NCI-H510A (cell line): ENCODE data around the gene SELENOV.

ENCODE experiments used
- DNase-seq: peaks from one replicate; lab custom pipeline; 2025; lab: John Stamatoyannopoulos, UW

The SELENOV gene

GRCh38 chr19:39520541-39521484, 5.9 kb downstream of the SELENOV start:
- no peak for DNase-seq

GRCh38 chr19:39524495-39524894, 9.6 kb downstream of the SELENOV start:
- no peak for DNase-seq

- no peak for DNase-seq
These were observed 10.3 kb downstream of the SELENOV start for GRCh38 chr19:39525205-39525604.

GRCh38 chr19:39531834-39532232, 16.9 kb downstream of the SELENOV start:
- no peak for DNase-seq

- DNase-seq = peak; percentile 82
These were observed 17.5 kb downstream of the SELENOV start, which contains the start of gene EID2B for GRCh38 chr19:39532233-39533002. TSS of gene EID2B (minus strand) at chr19:39532852. CDS start at chr19:39532802, 50 bp downstream.

- DNase-seq = no peak
These were observed 18.1 kb downstream of the SELENOV start for GRCh38 chr19:39533003-39533512.

GRCh38 chr19:39533791-39534190, 18.9 kb downstream of the SELENOV start:
- DNase-seq = no peak

- DNase-seq = no peak
These were observed 24.2 kb downstream of the SELENOV start for GRCh38 chr19:39539165-39539517.

- peak; percentile 83 for DNase-seq
These were observed 24.8 kb downstream of the SELENOV start, which contains the start of gene EID2 for GRCh38 chr19:39539518-39540332. TSS of gene EID2 (minus strand) at chr19:39540161. CDS start at chr19:39540079, 82 bp downstream.

- DNase-seq = no peak
These were observed 25.4 kb downstream of the SELENOV start for GRCh38 chr19:39540333-39540673.

- DNase-seq = no peak
These were observed 27.3 kb downstream of the SELENOV start for GRCh38 chr19:39542206-39542605.

GRCh38 chr19:39543477-39543857, 28.5 kb downstream of the SELENOV start:
- DNase-seq = no peak

- no peak for DNase-seq
These were observed 29.4 kb downstream of the SELENOV start for GRCh38 chr19:39544226-39544903.

- no peak for DNase-seq
These were observed 30.0 kb downstream of the SELENOV start for GRCh38 chr19:39544911-39545310.

- DNase-seq = no peak
These were observed 31.7 kb downstream of the SELENOV start for GRCh38 chr19:39546599-39546998.

- DNase-seq = no peak
These were observed 35.3 kb downstream of the SELENOV start for GRCh38 chr19:39550197-39550596.

- no peak for DNase-seq
These were observed 38.2 kb downstream of the SELENOV start for GRCh38 chr19:39553082-39553652.

GRCh38 chr19:39554701-39555311, 39.9 kb downstream of the SELENOV start:
- DNase-seq = no peak

GRCh38 chr19:39555883-39556282, 40.9 kb downstream of the SELENOV start:
- no peak for DNase-seq

GRCh38 chr19:39557811-39558623, 43.1 kb downstream of the SELENOV start:
- peak; percentile 2 for DNase-seq
